ENCODE data around the gene RAD9A.

Gene RAD9A

GRCh38 chr11:67429038-67429668, 37.4 kb downstream of the RAD9A start:
- peak overlapping the region; percentile 92 for H3K4me3 ChIP-seq
- H3K27ac ChIP-seq = peak overlapping the region; percentile 87
- no peak for TF ChIP-seq Cebpa-rat (IDR thresholded peaks at IDR 0.05)

GRCh38 chr11:67429722-67430121, 37.9 kb downstream of the RAD9A start:
- Histone ChIP-seq H3K9me3 (no peaks in the 10 kb centered on the region), H3K36me3 (peaks cover 55% of the 10 kb centered on the region), H3K4me3 (peak overlapping the region; percentile 92; the same call in 1 of the 2 replicates), H4K20me1 (peaks cover 58% of the 10 kb centered on the region), H3K4me1 (peaks cover 61% of the 10 kb centered on the region), H3K4me2 (peak overlapping the region; percentile 87), H3K9ac (no peak overlapping the region), H3K27me3 (no peaks in the 10 kb centered on the region), H3K27ac (no peak overlapping the region)
- no peak for TF ChIP-seq Cebpa-rat (IDR thresholded peaks at IDR 0.05)

More at GRCh38 chr11:67429038-67429668, 37.4 kb downstream of the RAD9A start:
- Histone ChIP-seq H3K27me3 (no peaks in the 10 kb centered on the region), H3K4me1 (peaks cover 60% of the 10 kb centered on the region), H4K20me1 (peaks cover 52% of the 10 kb centered on the region), H3K4me2 (peak overlapping the region; percentile 87), H3K9me3 (no peaks in the 10 kb centered on the region), H3K9ac (peak overlapping the region; percentile 94), H3K36me3 (peaks cover 49% of the 10 kb centered on the region)

- Histone ChIP-seq H3K9me3 (no peaks in the 10 kb centered on the region), H3K4me3 (no peak overlapping the region), H4K20me1 (peaks cover 77% of the 10 kb centered on the region), H3K9ac (peak overlapping the region; percentile 55; the same call in 1 of the 2 replicates), H3K27me3 (no peaks in the 10 kb centered on the region), H3K4me1 (peaks cover 73% of the 10 kb centered on the region), H3K36me3 (peaks cover 70% of the 10 kb centered on the region), H3K27ac (no peak overlapping the region), H3K4me2 (no peak overlapping the region)
- no peak for TF ChIP-seq Cebpa-rat (IDR thresholded peaks at IDR 0.05)
Observed at GRCh38 chr11:67431346-67432249, 39.8 kb downstream of the RAD9A start.

GRCh38 chr11:67432655-67433349, 41.0 kb downstream of the RAD9A start:
- Histone ChIP-seq H3K27me3 (no peaks in the 10 kb centered on the region), H3K4me3 (no peak overlapping the region), H3K36me3 (peaks cover 70% of the 10 kb centered on the region), H4K20me1 (peaks cover 79% of the 10 kb centered on the region), H3K9ac (peak overlapping the region; percentile 94), H3K27ac (peak overlapping the region; percentile 99), H3K4me2 (peak overlapping the region; percentile 97), H3K4me1 (peaks cover 73% of the 10 kb centered on the region), H3K9me3 (no peaks in the 10 kb centered on the region)
- no peak for TF ChIP-seq Cebpa-rat (IDR thresholded peaks at IDR 0.05)

- peaks cover 70% of the 10 kb centered on the region for H3K36me3 ChIP-seq
- peak overlapping the region; percentile 94 for H3K9ac ChIP-seq
- H3K4me1 ChIP-seq = peaks cover 81% of the 10 kb centered on the region
- peaks cover 79% of the 10 kb centered on the region for H4K20me1 ChIP-seq
- peak overlapping the region; percentile 99 for H3K27ac ChIP-seq
- peak overlapping the region; percentile 97 for H3K4me2 ChIP-seq
- no peak for TF ChIP-seq Cebpa-rat (IDR thresholded peaks at IDR 0.05)
- H3K27me3 ChIP-seq = no peaks in the 10 kb centered on the region
- no peak overlapping the region for H3K4me3 ChIP-seq
- no peaks in the 10 kb centered on the region for H3K9me3 ChIP-seq
Observed at GRCh38 chr11:67433536-67434394, 42.0 kb downstream of the RAD9A start.

- H3K27ac ChIP-seq = peak overlapping the region; percentile 99
- peaks cover 82% of the 10 kb centered on the region for H3K4me1 ChIP-seq
- peaks cover 68% of the 10 kb centered on the region for H3K36me3 ChIP-seq
- peaks cover 73% of the 10 kb centered on the region for H4K20me1 ChIP-seq
- H3K4me3 ChIP-seq = no peak overlapping the region
- H3K27me3 ChIP-seq = no peaks in the 10 kb centered on the region
- H3K9me3 ChIP-seq = no peaks in the 10 kb centered on the region
- no peak for TF ChIP-seq Cebpa-rat (IDR thresholded peaks at IDR 0.05)
- peak overlapping the region; percentile 97 for H3K4me2 ChIP-seq
- peak overlapping the region; percentile 94 for H3K9ac ChIP-seq
Observed at GRCh38 chr11:67434395-67434881, 42.7 kb downstream of the RAD9A start.

- Histone ChIP-seq H3K36me3 (peaks cover 61% of the 10 kb centered on the region), H3K9me3 (no peaks in the 10 kb centered on the region), H3K4me2 (peak overlapping the region; percentile 97), H3K27me3 (no peaks in the 10 kb centered on the region), H4K20me1 (peaks cover 66% of the 10 kb centered on the region), H3K4me1 (peaks cover 82% of the 10 kb centered on the region), H3K27ac (peak overlapping the region; percentile 99), H3K4me3 (peak overlapping the region; percentile 77), H3K9ac (peak overlapping the region; percentile 94)
- TF ChIP-seq Cebpa-rat (IDR thresholded peaks at IDR 0.05) = no peak
Observed at GRCh38 chr11:67435031-67435726, 43.4 kb downstream of the RAD9A start.

GRCh38 chr11:67435727-67436458, 44.1 kb downstream of the RAD9A start:
- no peaks in the 10 kb centered on the region for H3K27me3 ChIP-seq
- H3K4me3 ChIP-seq = peak overlapping the region; percentile 77
- H4K20me1 ChIP-seq = peaks cover 59% of the 10 kb centered on the region
- H3K4me1 ChIP-seq = peaks cover 89% of the 10 kb centered on the region
- H3K9me3 ChIP-seq = no peaks in the 10 kb centered on the region
- peaks cover 53% of the 10 kb centered on the region for H3K36me3 ChIP-seq
- peak overlapping the region; percentile 94 for H3K9ac ChIP-seq
- H3K4me2 ChIP-seq = peak overlapping the region; percentile 97
- TF ChIP-seq Cebpa-rat (IDR thresholded peaks at IDR 0.05) = no peak
- peak overlapping the region; percentile 99 for H3K27ac ChIP-seq

Data from BLaER1 (cell line).